ENCODE results near the gene SSPN. TPM values are rescaled to one million over a fixed set of nuclear protein-coding genes. Genes with fewer than 3 reads are reported as not detected.
A peak's percentile ranks its signal among the peaks of the same experiment; 100 is the strongest.

SSPN gene
- total RNA-seq, 1 donor from 2014 or later, result 6.3 TPM

- Histone ChIP-seq H3K9me3 (ENCODE audit: insufficient read depth, low read depth, low read length) (no peaks in the 10 kb centered on the region), H3K9ac (ENCODE audit: low read length) (no peak overlapping the region), H3K27me3 (ENCODE audit: insufficient read depth, low read length) (no peaks in the 10 kb centered on the region), H3K4me1 (ENCODE audit: insufficient read depth, low read length) (no peaks in the 10 kb centered on the region), H3K27ac (ENCODE audit: low read depth, low read length) (no peak overlapping the region), H3K4me2 (ENCODE audit: low read length) (no peak overlapping the region), H3K36me3 (ENCODE audit: insufficient read depth, low read length) (no peaks in the 10 kb centered on the region), H3K4me3 (ENCODE audit: insufficient read depth, low read depth, low read length) (no peak overlapping the region), H4K20me1 (ENCODE audit: insufficient read depth, low read length) (no peaks in the 10 kb centered on the region), H3K79me2 (ENCODE audit: insufficient read depth, low read length) (no peaks in the 10 kb centered on the region), H2AFZ (ENCODE audit: low read depth, low read length) (no peak overlapping the region)
- H3K9me3 Mint-ChIP-seq (ENCODE audit: unreplicated experiment), result peaks cover 6% of the 10 kb centered on the region
- DNase-seq (ENCODE audit: low read depth) (no peak), FAIRE-seq (no peak)
- H3K27me3 Mint-ChIP-seq (ENCODE audit: low read depth, unreplicated experiment), result peaks cover 13% of the 10 kb centered on the region
- H3K27ac Mint-ChIP-seq (ENCODE audit: unreplicated experiment), result no peak overlapping the region
- no peaks in the 10 kb centered on the region for H3K4me1 Mint-ChIP-seq (ENCODE audit: low read depth, unreplicated experiment)
- H3K36me3 Mint-ChIP-seq (ENCODE audit: low read depth, unreplicated experiment), result no peaks in the 10 kb centered on the region
- H3K4me3 Mint-ChIP-seq (ENCODE audit: unreplicated experiment), result no peak overlapping the region
- no peak for TF ChIP-seq EZH2 (IDR thresholded peaks at IDR 0.05; ENCODE audit: insufficient read depth, low read length)
- no peak for TF ChIP-seq CTCF (IDR thresholded peaks at IDR 0.05; ENCODE audit: insufficient read depth, low read depth, low read length)
Measured at GRCh38 chr12:26246483-26247164, 51.3 kb downstream of the SSPN start.

GRCh38 chr12:26247873-26248272, 52.5 kb downstream of the SSPN start:
- Histone ChIP-seq H2AFZ (ENCODE audit: low read depth, low read length) (no peak overlapping the region), H3K9ac (ENCODE audit: low read length) (no peak overlapping the region), H3K4me3 (ENCODE audit: insufficient read depth, low read depth, low read length) (no peak overlapping the region), H3K27ac (ENCODE audit: low read depth, low read length) (no peak overlapping the region), H3K4me1 (ENCODE audit: insufficient read depth, low read length) (no peaks in the 10 kb centered on the region), H3K9me3 (ENCODE audit: insufficient read depth, low read depth, low read length) (no peaks in the 10 kb centered on the region), H3K79me2 (ENCODE audit: insufficient read depth, low read length) (no peaks in the 10 kb centered on the region), H3K36me3 (ENCODE audit: insufficient read depth, low read length) (no peaks in the 10 kb centered on the region), H4K20me1 (ENCODE audit: insufficient read depth, low read length) (no peaks in the 10 kb centered on the region), H3K27me3 (ENCODE audit: insufficient read depth, low read length) (no peaks in the 10 kb centered on the region), H3K4me2 (ENCODE audit: low read length) (no peak overlapping the region)
- Mint-ChIP-seq H3K36me3 (ENCODE audit: low read depth, unreplicated experiment) (no peaks in the 10 kb centered on the region), H3K27me3 (ENCODE audit: low read depth, unreplicated experiment) (peaks cover 12% of the 10 kb centered on the region), H3K9me3 (ENCODE audit: unreplicated experiment) (peaks cover 6% of the 10 kb centered on the region), H3K27ac (ENCODE audit: unreplicated experiment) (no peak overlapping the region), H3K4me3 (ENCODE audit: unreplicated experiment) (no peak overlapping the region), H3K4me1 (ENCODE audit: low read depth, unreplicated experiment) (no peaks in the 10 kb centered on the region)
- FAIRE-seq, result no peak
- TF ChIP-seq EZH2 (IDR thresholded peaks at IDR 0.05; ENCODE audit: insufficient read depth, low read length) (no peak), CTCF (IDR thresholded peaks at IDR 0.05; ENCODE audit: insufficient read depth, low read depth, low read length) (no peak)
- no peak for DNase-seq (ENCODE audit: low read depth)

DNA sequence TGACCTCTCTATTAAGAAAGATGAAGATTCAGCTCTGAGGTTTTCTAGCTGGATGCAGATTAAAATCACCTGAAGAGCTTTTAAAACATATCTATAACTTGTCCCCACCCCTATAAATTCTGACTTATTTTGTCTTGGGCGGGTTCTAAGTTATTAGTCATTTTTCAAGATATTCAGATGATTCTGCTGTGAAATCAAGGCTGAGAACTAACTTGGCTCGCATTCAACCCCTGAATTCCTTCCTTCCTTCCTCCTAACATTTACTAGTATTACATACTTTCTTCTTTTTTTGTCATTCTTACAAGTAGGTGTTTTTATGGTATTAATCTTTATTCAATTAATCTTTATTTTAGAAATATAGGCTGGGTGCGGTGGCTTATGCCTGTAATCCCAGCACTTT, 55.4 kb downstream of the SSPN start:
- no peaks in the 10 kb centered on the region for H3K27me3 ChIP-seq (ENCODE audit: insufficient read depth, low read length)
- peaks cover 5% of the 10 kb centered on the region for H3K27me3 Mint-ChIP-seq (ENCODE audit: low read depth, unreplicated experiment)
- H3K27ac Mint-ChIP-seq (ENCODE audit: unreplicated experiment), result no peak overlapping the region
- peaks cover 4% of the 10 kb centered on the region for H3K4me1 Mint-ChIP-seq (ENCODE audit: low read depth, unreplicated experiment)
- peaks cover 3% of the 10 kb centered on the region for H3K9me3 ChIP-seq (ENCODE audit: insufficient read depth, low read depth, low read length)
- DNase-seq (ENCODE audit: low read depth), result peak; percentile 52
- no peak for FAIRE-seq
- no peaks in the 10 kb centered on the region for H4K20me1 ChIP-seq (ENCODE audit: insufficient read depth, low read length)
- no peaks in the 10 kb centered on the region for H3K36me3 ChIP-seq (ENCODE audit: insufficient read depth, low read length)
- no peak for TF ChIP-seq CTCF (IDR thresholded peaks at IDR 0.05; ENCODE audit: insufficient read depth, low read depth, low read length)
- TF ChIP-seq EZH2 (IDR thresholded peaks at IDR 0.05; ENCODE audit: insufficient read depth, low read length), result no peak
- no peak overlapping the region for H3K4me3 Mint-ChIP-seq (ENCODE audit: unreplicated experiment)
- H3K4me3 ChIP-seq (ENCODE audit: insufficient read depth, low read depth, low read length), result no peak overlapping the region
- H3K9me3 Mint-ChIP-seq (ENCODE audit: unreplicated experiment), result peaks cover 6% of the 10 kb centered on the region
- no peaks in the 10 kb centered on the region for H3K4me1 ChIP-seq (ENCODE audit: insufficient read depth, low read length)
- H3K27ac ChIP-seq (ENCODE audit: low read depth, low read length), result no peak overlapping the region
- no peak overlapping the region for H3K4me2 ChIP-seq (ENCODE audit: low read length)
- no peak overlapping the region for H3K9ac ChIP-seq (ENCODE audit: low read length)
- H3K79me2 ChIP-seq (ENCODE audit: insufficient read depth, low read length), result no peaks in the 10 kb centered on the region
- no peaks in the 10 kb centered on the region for H3K36me3 Mint-ChIP-seq (ENCODE audit: low read depth, unreplicated experiment)
- no peak overlapping the region for H2AFZ ChIP-seq (ENCODE audit: low read depth, low read length)
